GM19372 (cell line): ENCODE data around the gene SSTR4.
"Not testable (repeated sequence)": the region's sequence is repeated elsewhere in the genome, so short reads cannot be mapped to it uniquely, and the experiment has no call there.

Source experiments
- ATAC-seq: cut with Tn5 transposase; IDR thresholded peaks from one replicate; pipeline ENCODE4 v1.9.1; 2021; ENCODE audit warnings: mild to moderate bottlenecking, low read depth, moderate library complexity; ENCODE audit not compliant: unreplicated experiment

Gene SSTR4

DNA sequence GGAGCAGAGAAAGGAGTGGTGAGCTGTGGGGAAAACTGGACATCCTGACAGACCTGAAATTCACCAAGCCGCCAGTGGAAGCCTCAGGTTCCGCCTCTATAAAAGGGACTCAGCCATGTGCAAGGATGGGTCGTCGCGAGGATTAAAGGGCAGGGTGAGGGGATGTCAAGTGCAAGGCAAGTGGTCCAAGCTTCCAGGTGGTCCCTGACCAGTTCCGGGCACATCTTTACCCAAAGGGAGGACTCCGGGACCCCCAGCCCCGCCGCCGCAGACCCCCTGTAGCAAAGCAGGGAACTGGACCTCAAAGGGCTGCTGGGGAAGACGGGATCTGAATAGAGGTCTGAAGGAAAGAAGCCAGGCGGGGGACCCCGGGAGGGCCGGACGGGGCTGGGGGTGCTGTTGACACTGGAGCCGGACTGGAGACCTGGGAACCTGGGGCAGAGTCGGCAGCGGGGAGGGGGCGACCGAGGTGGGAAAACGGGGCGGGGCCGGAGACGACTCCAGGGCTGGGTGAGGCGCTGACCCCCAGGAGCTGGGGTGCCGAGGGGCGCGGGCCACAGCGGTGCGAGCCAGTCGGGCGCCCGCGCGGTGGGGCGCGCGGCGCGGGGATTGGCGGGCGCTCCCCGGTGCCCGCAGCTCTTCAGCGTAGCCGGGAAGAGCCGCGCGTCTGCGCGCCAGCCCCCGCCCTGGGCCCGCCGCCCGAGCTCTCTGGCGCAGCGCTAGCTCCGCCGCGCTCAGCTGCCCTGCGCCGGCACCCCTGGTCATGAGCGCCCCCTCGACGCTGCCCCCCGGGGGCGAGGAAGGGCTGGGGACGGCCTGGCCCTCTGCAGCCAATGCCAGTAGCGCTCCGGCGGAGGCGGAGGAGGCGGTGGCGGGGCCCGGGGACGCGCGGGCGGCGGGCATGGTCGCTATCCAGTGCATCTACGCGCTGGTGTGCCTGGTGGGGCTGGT, at the start of gene SSTR4:
TSS of gene SSTR4 (plus strand) at position 592 of the 951 bp plus-strand sequence. CDS start at position 764, 172 bp downstream.
- no peak for ATAC-seq

- ATAC-seq = no peak
Observed at GRCh38 chr20:22986601-22987000, 48.5 kb upstream of the SSTR4 start.

- ATAC-seq = not testable (repeated sequence)
Observed at GRCh38 chr20:22991424-22991823, 43.7 kb upstream of the SSTR4 start.

- ATAC-seq = no peak
Observed at GRCh38 chr20:22993823-22994222, 41.3 kb upstream of the SSTR4 start.

GRCh38 chr20:22995923-22996322, 39.2 kb upstream of the SSTR4 start:
- no peak for ATAC-seq

GRCh38 chr20:22998476-22998875, 36.6 kb upstream of the SSTR4 start:
- no peak for ATAC-seq

DNA sequence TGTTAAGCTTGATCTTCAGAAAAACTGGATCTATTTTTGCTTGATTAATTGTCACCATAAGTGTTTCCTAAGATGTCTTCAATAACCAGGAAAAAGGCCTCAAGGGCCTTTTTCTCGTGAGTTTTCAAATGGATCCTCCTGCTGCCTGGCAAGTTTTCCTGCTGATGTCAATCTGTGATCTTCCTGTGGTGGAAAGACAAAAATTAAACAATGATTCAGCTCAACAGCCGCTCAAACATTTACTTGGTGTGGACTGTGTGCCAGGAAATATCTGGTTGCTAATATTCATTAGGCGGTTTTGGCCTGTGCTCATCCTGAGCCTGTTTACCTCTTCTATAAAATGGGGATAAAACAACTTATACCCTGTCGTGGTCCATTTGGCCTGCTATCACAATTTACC, 35.4 kb upstream of the SSTR4 start:
- no peak for ATAC-seq

GRCh38 chr20:23000232-23000947, 34.7 kb upstream of the SSTR4 start:
- ATAC-seq = no peak

GRCh38 chr20:23002276-23002675, 32.8 kb upstream of the SSTR4 start:
- no peak for ATAC-seq

DNA sequence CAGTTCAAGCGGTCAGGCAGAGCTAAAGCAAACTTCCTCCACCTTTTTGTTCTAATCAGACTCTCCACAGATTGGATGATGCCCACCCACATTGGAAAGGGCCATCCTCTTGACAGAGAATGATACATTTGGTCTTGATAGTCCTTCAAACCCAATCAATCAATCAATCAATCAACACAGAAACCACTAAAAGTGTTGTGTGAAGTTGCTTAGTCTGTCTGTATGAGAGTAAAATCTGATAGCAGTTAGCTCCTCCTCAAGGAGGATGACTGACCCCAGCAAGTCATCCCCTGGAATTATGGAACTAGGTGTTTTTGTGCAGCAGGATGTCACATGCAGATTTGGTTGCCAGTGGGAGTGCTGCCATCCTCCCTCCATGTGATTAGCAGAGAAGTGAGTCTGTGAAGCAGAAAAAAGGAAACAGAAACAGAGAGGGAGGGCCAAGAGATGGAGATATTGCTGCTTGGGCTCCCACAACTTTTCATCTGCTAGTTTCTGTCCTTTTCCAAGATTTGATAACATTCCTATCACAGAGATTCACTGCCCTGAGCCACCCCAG, 32.0 kb upstream of the SSTR4 start:
- no peak for ATAC-seq

GRCh38 chr20:23003881-23004460, 31.1 kb upstream of the SSTR4 start:
- no peak for ATAC-seq

- no peak for ATAC-seq
Observed at GRCh38 chr20:23005776-23006175, 29.3 kb upstream of the SSTR4 start.

GRCh38 chr20:23007462-23007861, 27.6 kb upstream of the SSTR4 start:
- ATAC-seq = no peak

- ATAC-seq = no peak
Observed at GRCh38 chr20:23007886-23008655, 27.0 kb upstream of the SSTR4 start.

- no peak for ATAC-seq
Observed at GRCh38 chr20:23008667-23009066, 26.4 kb upstream of the SSTR4 start.

GRCh38 chr20:23009636-23010035, 25.5 kb upstream of the SSTR4 start:
- no peak for ATAC-seq

DNA sequence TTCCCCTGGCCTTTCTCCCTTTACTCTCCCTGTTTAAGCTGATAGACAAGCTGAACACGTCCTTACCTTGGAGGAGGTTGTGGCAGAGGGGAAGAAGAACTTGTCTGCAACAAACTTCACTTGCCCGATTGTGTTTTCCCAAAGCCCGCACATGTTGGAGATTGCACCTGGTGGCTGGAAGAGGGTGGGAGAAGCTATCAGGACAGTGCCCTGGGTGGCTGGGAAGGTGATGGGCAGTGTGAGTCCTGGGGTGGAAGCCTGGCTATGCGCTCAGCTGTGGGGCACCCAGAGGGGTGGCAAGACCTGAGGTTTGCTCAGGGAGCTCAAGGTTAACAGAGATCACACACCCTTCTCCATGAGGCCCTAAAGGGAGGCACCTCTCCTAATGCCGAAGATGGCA, 25.0 kb upstream of the SSTR4 start:
- ATAC-seq = no peak

DNA sequence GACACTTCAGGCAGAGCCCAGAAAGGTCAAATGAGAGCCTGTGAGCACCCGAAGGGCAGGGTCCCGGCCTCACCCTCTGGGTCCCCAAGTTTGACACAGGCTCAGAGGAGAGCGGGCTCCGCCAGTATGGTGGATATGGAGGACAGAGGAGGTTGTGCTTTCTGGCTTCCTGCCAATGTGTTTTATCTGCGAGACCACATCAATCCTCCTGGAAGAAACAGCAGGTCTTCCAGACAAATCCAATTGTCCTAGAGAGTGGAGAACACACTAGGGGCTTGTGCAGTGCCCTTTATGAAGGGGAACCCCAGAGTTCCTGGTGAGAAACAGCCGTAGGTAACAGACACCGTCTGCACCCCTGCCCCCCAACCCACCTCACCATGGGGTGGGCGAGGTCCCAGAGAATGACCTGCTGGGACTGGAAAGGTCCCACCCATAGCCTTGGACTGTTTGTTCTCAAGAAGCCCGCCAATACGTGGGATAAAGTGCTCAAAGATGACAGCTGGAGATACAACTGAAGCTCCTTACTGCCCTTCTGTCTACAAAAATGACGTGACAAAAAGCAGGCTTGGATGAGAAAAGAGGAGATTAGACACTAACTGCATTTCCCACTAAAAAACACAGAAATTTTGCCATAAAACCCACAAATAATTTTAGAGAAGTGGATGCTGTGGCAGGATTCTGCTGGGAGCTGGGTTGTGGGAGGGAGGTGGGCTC, 23.9 kb upstream of the SSTR4 start:
- no peak for ATAC-seq

GRCh38 chr20:23013429-23013828, 21.7 kb upstream of the SSTR4 start:
- no peak for ATAC-seq

DNA sequence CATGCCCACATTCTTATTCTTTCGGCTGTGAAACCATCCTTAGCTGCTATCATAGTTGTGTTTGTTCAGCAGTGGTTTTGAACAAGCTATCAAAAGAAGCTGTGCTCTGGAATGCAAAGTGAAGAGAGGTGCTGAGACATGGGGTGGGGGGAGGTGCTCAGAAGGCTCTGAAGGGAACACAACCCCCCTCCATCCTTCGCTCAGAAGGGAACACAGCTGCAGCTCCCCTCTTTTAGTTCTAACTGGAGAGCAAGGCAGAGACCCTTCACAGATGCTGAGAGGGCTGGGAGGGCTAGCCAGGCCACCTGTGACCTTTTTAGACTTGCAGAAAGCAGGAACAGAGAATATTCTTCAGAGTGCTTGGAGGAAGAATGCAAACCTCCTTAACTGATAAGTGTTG, 17.6 kb upstream of the SSTR4 start:
- no peak for ATAC-seq
